DOHH2 (cell line): ENCODE data around the gene CHCHD3.

Source experiments
- H3F3A ChIP-seq: fragments of 200-600 bp; sonication (generic), shearing (Covaris generic); 2 replicates; pipeline ENCODE4 v1.6.0; 2016; ENCODE audit warnings: antibody characterized with exemption, mild to moderate bottlenecking; ENCODE audit not compliant: control insufficient read depth, insufficient read depth
- H3K27ac ChIP-seq: fragments of 200-600 bp; sonication (generic); 2 replicates; pipeline ENCODE4 v1.5.1; 2014; ENCODE audit warnings: low read depth, mild to moderate bottlenecking, low read length, moderate library complexity
- H3K27me3 ChIP-seq: fragments of 200-600 bp; sonication (generic); 2 replicates; pipeline ENCODE4 v1.6.1; 2014; ENCODE audit warnings: mild to moderate bottlenecking, low read length, mixed read lengths; ENCODE audit not compliant: control insufficient read depth
- H3K36me3 ChIP-seq: fragments of 200-600 bp; sonication (generic); 2 replicates; pipeline ENCODE4 v1.6.1; 2014; ENCODE audit warnings: mild to moderate bottlenecking, low read length, moderate library complexity, mixed read lengths; ENCODE audit not compliant: control insufficient read depth
- H3K4me1 ChIP-seq: fragments of 200-600 bp; sonication (generic); 2 replicates; pipeline ENCODE4 v1.6.1; 2014; ENCODE audit warnings: mild to moderate bottlenecking, low read length, mixed read lengths; ENCODE audit not compliant: control insufficient read depth
- H3K4me2 ChIP-seq: fragments of 200-600 bp; sonication (generic); 2 replicates; pipeline ENCODE4 v1.6.0; 2014; ENCODE audit warnings: mild to moderate bottlenecking, low read length, moderate library complexity
- H3K4me3 ChIP-seq: fragments of 200-600 bp; sonication (generic); 2 replicates; pipeline ENCODE4 v1.5.1; 2014; ENCODE audit warnings: mild to moderate bottlenecking, low read length, mixed read lengths
- H3K79me2 ChIP-seq: fragments of 200-600 bp; sonication (generic); 2 replicates; pipeline ENCODE4 v1.6.1; 2014; ENCODE audit warnings: mild to moderate bottlenecking, low read length, mixed read lengths; ENCODE audit not compliant: control insufficient read depth
- H3K9me2 ChIP-seq: fragments of 200-600 bp; sonication (generic); replicated peaks from 2 replicates; pipeline ENCODE4 v1.6.1; 2014; ENCODE audit warnings: mild to moderate bottlenecking, low read length, mixed read lengths; ENCODE audit not compliant: control insufficient read depth
- H3K9me3 ChIP-seq: fragments of 200-600 bp; sonication (generic); 2 replicates; pipeline ENCODE4 v1.6.1; 2014; ENCODE audit warnings: antibody characterized with exemption, low read length, mixed read lengths; ENCODE audit not compliant: control insufficient read depth, insufficient read depth
- H4K20me1 ChIP-seq: fragments of 200-600 bp; sonication (generic); 2 replicates; pipeline ENCODE4 v1.6.0; 2014; ENCODE audit warnings: low read depth, mild to moderate bottlenecking, antibody characterized with exemption, low read length, moderate library complexity; ENCODE audit not compliant: control insufficient read depth, insufficient read depth
- EZH2phosphoT487 ChIP-seq: fragments of 200-600 bp; sonication (generic); IDR thresholded peaks from 2 replicates; pipeline ENCODE4 v1.6.1; 2017; ENCODE audit warnings: borderline replicate concordance, mild to moderate bottlenecking, antibody characterized with exemption, low read length, moderate library complexity, mixed read lengths
- TF ChIP-seq, protein P1 (sequence below): fragments of 200-600 bp; sonication (generic); IDR thresholded peaks from one replicate; pipeline ENCODE4 v1.5.1; 2014; ENCODE audit warnings: antibody characterized with exemption, mild to moderate bottlenecking, low read depth, low read length; ENCODE audit not compliant: poor library complexity, severe bottlenecking

The CHCHD3 gene

DNA sequence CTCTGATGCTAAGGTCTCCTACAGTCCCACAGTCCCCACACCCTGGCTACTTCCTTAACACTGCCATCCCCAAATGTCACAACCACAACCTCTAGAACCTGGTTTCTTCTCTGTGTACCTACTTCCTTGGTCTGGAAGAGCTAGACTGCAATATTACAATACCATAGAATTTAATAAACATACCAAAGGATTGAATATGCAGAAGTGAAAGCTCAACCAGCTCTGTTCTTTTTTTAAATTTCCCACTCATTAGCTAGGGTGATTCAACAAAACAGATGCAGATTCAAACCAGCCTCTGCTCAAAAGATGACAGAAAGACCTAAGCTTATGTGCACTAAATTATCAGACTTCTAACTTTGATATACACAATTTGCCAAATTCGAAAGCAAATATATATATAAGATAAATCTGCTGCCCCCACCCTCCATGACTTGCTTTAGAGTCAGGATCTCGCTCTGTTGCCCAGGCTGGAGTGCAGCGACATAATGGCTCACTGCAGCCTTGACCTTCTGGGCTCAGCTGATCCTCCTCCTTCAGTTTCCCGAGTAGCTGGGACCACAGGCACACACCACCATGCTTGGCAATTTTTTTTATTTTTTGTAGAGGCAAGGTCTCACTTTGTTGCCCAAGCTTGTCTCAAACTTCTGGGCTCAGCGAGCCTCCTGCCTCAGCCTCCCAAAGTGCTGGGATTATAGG is 212.6 kb downstream of the CHCHD3 start:
- no peak overlapping the region for H3K4me2 ChIP-seq
- H3K9me2 ChIP-seq, result no peaks in the 10 kb centered on the region
- no peak overlapping the region for H3K27ac ChIP-seq
- H4K20me1 ChIP-seq, result no peaks in the 10 kb centered on the region
- H3F3A ChIP-seq, result no peaks in the 10 kb centered on the region
- H3K27me3 ChIP-seq, result no peaks in the 10 kb centered on the region
- H3K4me1 ChIP-seq, result no peaks in the 10 kb centered on the region
- peaks cover 3% of the 10 kb centered on the region for H3K36me3 ChIP-seq
- no peaks in the 10 kb centered on the region for H3K9me3 ChIP-seq
- H3K4me3 ChIP-seq, result no peak overlapping the region
- H3K79me2 ChIP-seq, result no peaks in the 10 kb centered on the region
- TF ChIP-seq, protein P1, sequence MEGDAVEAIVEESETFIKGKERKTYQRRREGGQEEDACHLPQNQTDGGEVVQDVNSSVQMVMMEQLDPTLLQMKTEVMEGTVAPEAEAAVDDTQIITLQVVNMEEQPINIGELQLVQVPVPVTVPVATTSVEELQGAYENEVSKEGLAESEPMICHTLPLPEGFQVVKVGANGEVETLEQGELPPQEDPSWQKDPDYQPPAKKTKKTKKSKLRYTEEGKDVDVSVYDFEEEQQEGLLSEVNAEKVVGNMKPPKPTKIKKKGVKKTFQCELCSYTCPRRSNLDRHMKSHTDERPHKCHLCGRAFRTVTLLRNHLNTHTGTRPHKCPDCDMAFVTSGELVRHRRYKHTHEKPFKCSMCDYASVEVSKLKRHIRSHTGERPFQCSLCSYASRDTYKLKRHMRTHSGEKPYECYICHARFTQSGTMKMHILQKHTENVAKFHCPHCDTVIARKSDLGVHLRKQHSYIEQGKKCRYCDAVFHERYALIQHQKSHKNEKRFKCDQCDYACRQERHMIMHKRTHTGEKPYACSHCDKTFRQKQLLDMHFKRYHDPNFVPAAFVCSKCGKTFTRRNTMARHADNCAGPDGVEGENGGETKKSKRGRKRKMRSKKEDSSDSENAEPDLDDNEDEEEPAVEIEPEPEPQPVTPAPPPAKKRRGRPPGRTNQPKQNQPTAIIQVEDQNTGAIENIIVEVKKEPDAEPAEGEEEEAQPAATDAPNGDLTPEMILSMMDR, result no peak
- no peak for TF ChIP-seq EZH2phosphoT487

DNA sequence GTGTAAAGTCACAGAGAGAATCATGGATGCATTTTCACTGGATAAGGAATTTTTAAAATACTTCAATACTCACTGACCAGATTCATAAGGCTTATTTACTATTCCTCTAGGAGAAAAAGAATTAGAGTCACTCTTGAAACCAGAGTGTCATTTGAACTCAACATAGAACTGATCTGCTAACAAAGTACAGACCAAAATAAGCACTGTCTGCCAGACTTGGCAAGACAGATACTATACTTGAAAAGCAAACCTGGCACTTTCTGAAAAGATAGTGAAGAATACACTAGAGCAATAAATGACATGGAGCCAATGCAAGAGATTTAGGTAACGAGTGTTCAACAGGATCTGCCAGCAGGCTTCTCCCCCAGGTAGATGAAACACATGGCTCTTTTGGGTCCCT is 215.3 kb downstream of the CHCHD3 start:
- H3K9me3 ChIP-seq, result no peaks in the 10 kb centered on the region; the same call in 1 of the 2 replicates
- no peak overlapping the region for H3K27ac ChIP-seq
- no peaks in the 10 kb centered on the region for H3K79me2 ChIP-seq
- no peak overlapping the region for H3K4me3 ChIP-seq
- no peak overlapping the region for H3K4me2 ChIP-seq
- H3K9me2 ChIP-seq, result no peaks in the 10 kb centered on the region
- H3K4me1 ChIP-seq, result no peaks in the 10 kb centered on the region
- H4K20me1 ChIP-seq, result no peaks in the 10 kb centered on the region
- TF ChIP-seq EZH2phosphoT487, result no peak
- TF ChIP-seq, protein P1, result no peak
- H3K36me3 ChIP-seq, result peaks cover 3% of the 10 kb centered on the region
- no peaks in the 10 kb centered on the region for H3K27me3 ChIP-seq
- H3F3A ChIP-seq, result no peaks in the 10 kb centered on the region

DNA sequence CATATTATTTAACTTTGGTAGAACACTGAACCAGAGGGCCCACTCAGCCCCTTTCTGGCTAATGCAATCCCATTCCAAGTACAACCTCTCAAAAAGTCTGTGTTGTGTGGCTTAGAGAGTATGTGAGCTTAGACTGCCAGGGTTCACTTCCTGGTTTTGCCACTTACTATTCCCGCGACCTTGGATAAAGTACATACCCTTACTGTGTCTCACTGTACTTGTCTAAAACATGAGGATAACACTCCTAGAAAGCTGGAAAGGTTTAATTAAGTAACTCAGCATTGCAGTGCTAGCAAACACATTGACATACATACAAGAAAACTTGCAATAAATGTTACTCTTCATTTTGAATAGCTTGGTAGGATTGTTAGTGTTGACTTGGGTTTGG is 215.8 kb downstream of the CHCHD3 start:
- Histone ChIP-seq H3K27ac (no peak overlapping the region), H3K27me3 (no peaks in the 10 kb centered on the region), H3F3A (no peaks in the 10 kb centered on the region), H3K4me1 (no peaks in the 10 kb centered on the region), H4K20me1 (no peaks in the 10 kb centered on the region), H3K9me3 (no peaks in the 10 kb centered on the region; the same call in 1 of the 2 replicates), H3K9me2 (no peaks in the 10 kb centered on the region), H3K79me2 (no peaks in the 10 kb centered on the region), H3K36me3 (peaks cover 3% of the 10 kb centered on the region), H3K4me2 (no peak overlapping the region), H3K4me3 (no peak overlapping the region)
- TF ChIP-seq, protein P1, result no peak
- no peak for TF ChIP-seq EZH2phosphoT487
